Common myeloid progenitor, CD34-positive (primary cell): ENCODE measurements around the gene YBX2.

Experiments used
- CTCF ChIA-PET: fragments of 350-600 bp; sonication (Branson Sonifier 250); formaldehyde crosslinking; loops from one replicate; lab custom pipeline; 2021; ENCODE audit warnings: antibody characterized with exemption; lab: Charles Lee
- POLR2A ChIA-PET: fragments of 350-600 bp; sonication (Branson Sonifier 250); formaldehyde crosslinking; loops from one replicate; lab custom pipeline; 2021; ENCODE audit warnings: antibody characterized with exemption; lab: Charles Lee
- DNase-seq, 3 donors: peaks; one replicate each; pipeline versions ENCODE4 v3.0.0 to v3.0.0-alpha.2; 2013
- H3K27ac ChIP-seq, 2 experiments: 1 replicate in 1 of 2; 2 replicates in 1 of 2; pipeline ENCODE4 v1.7.0; 2013; ENCODE audit warnings: inconsistent platforms in 2 of 2, low read length in 2 of 2, mild to moderate bottlenecking in 2 of 2, low read depth in 1 of 2, moderate library complexity in 1 of 2; ENCODE audit not compliant: severe bottlenecking in 2 of 2, insufficient read depth in 1 of 2, poor library complexity in 1 of 2
- H3K27me3 ChIP-seq, 5 experiments: replicated peaks in 2 of 5; 1 replicate in 3 of 5; 2 replicates in 2 of 5; pipeline versions ENCODE4 v1.6.1 to v1.7.0; 2013; ENCODE audit warnings: low read length in 4 of 5, mild to moderate bottlenecking in 2 of 5, moderate library complexity in 2 of 5, inconsistent platforms in 1 of 5; ENCODE audit not compliant: insufficient read depth in 5 of 5, control insufficient read depth in 4 of 5
- H3K36me3 ChIP-seq, 4 experiments: 1 replicate in 2 of 4; 2 replicates in 2 of 4; pipeline versions ENCODE4 v1.6.1 to v1.7.0; 2013; ENCODE audit warnings: low read length in 3 of 4, control low read depth in 1 of 4, mild to moderate bottlenecking in 1 of 4; ENCODE audit not compliant: control insufficient read depth in 4 of 4, insufficient read depth in 4 of 4
- H3K4me1 ChIP-seq, 4 experiments: 1 replicate in 3 of 4; 2 replicates in 1 of 4; pipeline versions ENCODE4 v1.6.1 to v1.7.1; 2013; ENCODE audit warnings: low read length in 3 of 4, mild to moderate bottlenecking in 3 of 4, control low read depth in 1 of 4, inconsistent platforms in 1 of 4, moderate library complexity in 1 of 4; ENCODE audit not compliant: control insufficient read depth in 4 of 4, insufficient read depth in 4 of 4; ENCODE audit errors: control extremely low read depth in 1 of 4
- H3K4me3 ChIP-seq, 7 experiments: 1 replicate in 4 of 7; 2 replicates in 3 of 7; pipeline versions ENCODE4 v1.5.1 to v1.7.0; 2013; ENCODE audit warnings: mild to moderate bottlenecking in 7 of 7, low read length in 6 of 7, moderate library complexity in 6 of 7, inconsistent platforms in 2 of 7, low read depth in 2 of 7, control low read depth in 1 of 7; ENCODE audit not compliant: insufficient read depth in 4 of 7, control insufficient read depth in 1 of 7; ENCODE audit errors: extremely low read depth in 1 of 7
- H3K9me3 ChIP-seq, 5 experiments: 1 replicate in 4 of 5; 2 replicates in 1 of 5; pipeline versions ENCODE4 v1.6.1 to v1.7.1; 2013; ENCODE audit warnings: low read length in 4 of 5, mild to moderate bottlenecking in 2 of 5, inconsistent platforms in 1 of 5, low read depth in 1 of 5, moderate library complexity in 1 of 5; ENCODE audit not compliant: control insufficient read depth in 4 of 5, insufficient read depth in 2 of 5; ENCODE audit errors: control extremely low read depth in 1 of 5
- WGBS: methylation state at CpG from one replicate; pipeline ENCODE4 v1.1.5; 2013; ENCODE audit not compliant: insufficient coverage; 5-methylcytosine and 5-hydroxymethylcytosine counted together

YBX2 gene

GRCh38 chr17:7325031-7325528 lies 30.6 kb upstream of the YBX2 start:
- DNase-seq = no peak
- WGBS = 100% methylated on average over 5 of the region's 19 CpGs
- POLR2A ChIA-PET = interaction anchor here (1.0 kb wide), 1 partner anchor 19 kb away, joined by 4 read pairs; no protein-coding TSS in a partner anchor
- peaks cover 3 to 18% (median 14%) of the 10 kb centered on the region in 4 experiments for H3K4me1 ChIP-seq
- no peaks in the 10 kb centered on the region for H3K9me3 ChIP-seq
- H3K27me3 ChIP-seq = no peaks in the 10 kb centered on the region
- H3K27ac ChIP-seq = no peak overlapping the region
- H3K4me3 ChIP-seq = no peak overlapping the region
- H3K36me3 ChIP-seq = peaks cover 13 to 71% (median 57%) of the 10 kb centered on the region in 4 experiments
- CTCF ChIA-PET = interaction anchor here (0.9 to 12.8 kb wide), 9 partner anchors 9 to 127 kb away, joined by 3 to 314 read pairs (median 3); partner anchors contain the start of genes ACAP1, GPS2 and TMEM95

GRCh38 chr17:7324438-7324779 lies 30.0 kb upstream of the YBX2 start:
- H3K4me1 ChIP-seq = peaks cover 3 to 14% (median 10%) of the 10 kb centered on the region in 4 experiments
- ChIA-PET CTCF (interaction anchor here (0.9 to 12.8 kb wide), 8 partner anchors 9 to 52 kb away, joined by 3 to 314 read pairs (median 3); partner anchors contain the start of genes ACAP1, GPS2 and TMEM95), POLR2A (interaction anchor here (1.0 kb wide), 1 partner anchor 20 kb away, joined by 4 read pairs; no protein-coding TSS in a partner anchor)
- H3K4me3 ChIP-seq = no peak overlapping the region
- H3K27ac ChIP-seq = no peak overlapping the region
- H3K27me3 ChIP-seq = no peaks in the 10 kb centered on the region
- WGBS = 100% methylated on average over 3 of the region's 3 CpGs
- H3K36me3 ChIP-seq = peaks cover 13 to 71% (median 57%) of the 10 kb centered on the region in 4 experiments
- no peak for DNase-seq
- H3K9me3 ChIP-seq = no peaks in the 10 kb centered on the region

GRCh38 chr17:7323731-7324437 lies 29.4 kb upstream of the YBX2 start:
- Histone ChIP-seq H3K36me3 (peaks cover 14 to 75% (median 60%) of the 10 kb centered on the region in 4 experiments), H3K27me3 (no peaks in the 10 kb centered on the region), H3K9me3 (no peaks in the 10 kb centered on the region), H3K4me3 (no peak overlapping the region), H3K4me1 (peaks cover 3 to 14% (median 10%) of the 10 kb centered on the region in 4 experiments), H3K27ac (no peak overlapping the region)
- WGBS = 58% methylated on average over 26 of the region's 39 CpGs
- peak; percentile 31 to 54 (median 46) for DNase-seq
- POLR2A ChIA-PET = interaction anchor here (1.0 kb wide), 1 partner anchor 20 kb away, joined by 4 read pairs; no protein-coding TSS in a partner anchor
- CTCF ChIA-PET = interaction anchor here (0.8 to 12.8 kb wide), 10 partner anchors 8 to 262 kb away, joined by 3 to 314 read pairs (median 3); partner anchors contain the start of genes ACAP1, GPS2 and TMEM95

- WGBS = 98% methylated on average over 17 of the region's 22 CpGs
Measured at GRCh38 chr17:7322520-7323194, 28.2 kb upstream of the YBX2 start.

GRCh38 chr17:7321466-7321865 lies 27.0 kb upstream of the YBX2 start:
- POLR2A ChIA-PET = no interaction called here
- Histone ChIP-seq H3K4me1 (no peaks in the 10 kb centered on the region), H3K27ac (no peak overlapping the region), H3K9me3 (no peaks in the 10 kb centered on the region), H3K36me3 (peaks cover 19 to 86% (median 75%) of the 10 kb centered on the region in 4 experiments), H3K4me3 (no peak overlapping the region), H3K27me3 (no peaks in the 10 kb centered on the region)
- WGBS = 99% methylated on average over 14 of the region's 15 CpGs
- DNase-seq = no peak
- CTCF ChIA-PET = interaction anchor here (0.9 to 12.8 kb wide), 4 partner anchors 8 to 276 kb away, joined by 3 to 314 read pairs (median 4); partner anchors contain the start of gene ACAP1

More at GRCh38 chr17:7322520-7323194, 28.2 kb upstream of the YBX2 start:
- Histone ChIP-seq H3K36me3 (peaks cover 19 to 87% (median 71%) of the 10 kb centered on the region in 4 experiments), H3K4me1 (peaks cover 0 to 3% (median 1%) of the 10 kb centered on the region in 4 experiments), H3K27me3 (no peaks in the 10 kb centered on the region), H3K9me3 (no peaks in the 10 kb centered on the region), H3K27ac (no peak overlapping the region), H3K4me3 (no peak overlapping the region)
- ChIA-PET CTCF (interaction anchor here (0.5 to 12.8 kb wide), 7 partner anchors 9 to 277 kb away, joined by 3 to 314 read pairs (median 3); partner anchors contain the start of gene ACAP1), POLR2A (interaction anchor here (0.6 kb wide), 1 partner anchor 695 kb away, joined by 3 read pairs; no protein-coding TSS in a partner anchor)
- no peak for DNase-seq

GRCh38 chr17:7318121-7318860 lies 23.9 kb upstream of the YBX2 start:
- Histone ChIP-seq H3K4me1 (peaks cover 7 to 24% (median 19%) of the 10 kb centered on the region in 4 experiments), H3K27ac (no peak overlapping the region), H3K9me3 (no peaks in the 10 kb centered on the region), H3K4me3 (no peak overlapping the region), H3K36me3 (peaks cover 21 to 68% (median 59%) of the 10 kb centered on the region in 4 experiments), H3K27me3 (no peaks in the 10 kb centered on the region)
- ChIA-PET CTCF (interaction anchor here (0.9 to 3.1 kb wide), 5 partner anchors 8 to 31 kb away, joined by 3 to 16 read pairs (median 4); no protein-coding TSS in a partner anchor), POLR2A (no interaction called here)
- DNase-seq = no peak
- over 99% methylated on average over 9 of the region's 13 CpGs for WGBS
